ENCODE measurements around the gene SUSD3. TPM values are rescaled to one million over a fixed set of nuclear protein-coding genes. Genes with fewer than 3 reads are reported as not detected.

Gene SUSD3
- total RNA-seq, 1 donor from 2014 or later: 0.26 TPM

DNA sequence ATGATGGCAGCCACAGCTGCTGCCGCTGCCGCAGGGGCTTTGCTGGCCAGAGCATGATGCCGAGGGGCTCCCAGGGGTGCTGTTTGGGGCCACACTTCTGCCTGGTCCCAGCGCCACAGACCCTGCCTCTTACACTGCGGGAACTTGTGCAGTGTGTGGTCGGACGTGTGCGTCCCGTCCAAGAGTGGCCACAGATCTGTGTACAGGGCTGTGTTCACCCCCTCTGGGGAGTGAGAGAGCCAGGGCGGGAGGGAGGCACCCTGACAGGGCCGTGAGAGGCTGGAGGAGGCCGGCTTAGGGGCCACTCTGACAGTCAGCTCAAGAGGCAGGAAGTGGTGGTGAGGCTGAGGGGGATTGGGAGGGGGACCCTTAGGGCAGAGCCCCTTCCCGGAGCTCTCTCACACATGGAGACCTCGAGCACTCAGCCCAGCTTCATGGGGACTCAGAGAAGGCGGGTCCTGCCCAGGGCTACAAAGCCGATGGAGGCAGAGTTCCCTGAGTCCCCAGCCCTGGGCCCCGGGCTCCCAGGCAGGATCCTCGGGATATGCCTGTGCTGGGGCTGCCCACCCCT is 24.4 kb downstream of the SUSD3 start:
- no peaks in the 10 kb centered on the region for H3K36me3 ChIP-seq (ENCODE audit: control insufficient read depth, insufficient read depth, low read length)
- no peak for FAIRE-seq
- no peak overlapping the region for H3K4me3 ChIP-seq (ENCODE audit: low read depth, low read length)
- DNase-seq (ENCODE audit: low read depth): no peak
- TF ChIP-seq, protein P1, sequence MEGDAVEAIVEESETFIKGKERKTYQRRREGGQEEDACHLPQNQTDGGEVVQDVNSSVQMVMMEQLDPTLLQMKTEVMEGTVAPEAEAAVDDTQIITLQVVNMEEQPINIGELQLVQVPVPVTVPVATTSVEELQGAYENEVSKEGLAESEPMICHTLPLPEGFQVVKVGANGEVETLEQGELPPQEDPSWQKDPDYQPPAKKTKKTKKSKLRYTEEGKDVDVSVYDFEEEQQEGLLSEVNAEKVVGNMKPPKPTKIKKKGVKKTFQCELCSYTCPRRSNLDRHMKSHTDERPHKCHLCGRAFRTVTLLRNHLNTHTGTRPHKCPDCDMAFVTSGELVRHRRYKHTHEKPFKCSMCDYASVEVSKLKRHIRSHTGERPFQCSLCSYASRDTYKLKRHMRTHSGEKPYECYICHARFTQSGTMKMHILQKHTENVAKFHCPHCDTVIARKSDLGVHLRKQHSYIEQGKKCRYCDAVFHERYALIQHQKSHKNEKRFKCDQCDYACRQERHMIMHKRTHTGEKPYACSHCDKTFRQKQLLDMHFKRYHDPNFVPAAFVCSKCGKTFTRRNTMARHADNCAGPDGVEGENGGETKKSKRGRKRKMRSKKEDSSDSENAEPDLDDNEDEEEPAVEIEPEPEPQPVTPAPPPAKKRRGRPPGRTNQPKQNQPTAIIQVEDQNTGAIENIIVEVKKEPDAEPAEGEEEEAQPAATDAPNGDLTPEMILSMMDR (IDR thresholded peaks at IDR 0.05; ENCODE audit: insufficient read depth, low read length, severe bottlenecking): no peak
- no peaks in the 10 kb centered on the region for H3K27me3 ChIP-seq (ENCODE audit: control insufficient read depth, insufficient read depth, low read length)

- no peaks in the 10 kb centered on the region for H3K36me3 ChIP-seq (ENCODE audit: control insufficient read depth, insufficient read depth, low read length)
- no peaks in the 10 kb centered on the region for H3K27me3 ChIP-seq (ENCODE audit: control insufficient read depth, insufficient read depth, low read length)
- DNase-seq (ENCODE audit: low read depth): no peak
- no peak for FAIRE-seq
- TF ChIP-seq, protein P1 (IDR thresholded peaks at IDR 0.05; ENCODE audit: insufficient read depth, low read length, severe bottlenecking): no peak
- H3K4me3 ChIP-seq (ENCODE audit: low read depth, low read length): no peak overlapping the region
These were observed 25.3 kb downstream of the SUSD3 start for GRCh38 chr9:93083592-93084470.

- H3K4me3 ChIP-seq (ENCODE audit: low read depth, low read length): no peak overlapping the region
- DNase-seq (ENCODE audit: low read depth): no peak
- H3K36me3 ChIP-seq (ENCODE audit: control insufficient read depth, insufficient read depth, low read length): no peaks in the 10 kb centered on the region
- TF ChIP-seq, protein P1 (IDR thresholded peaks at IDR 0.05; ENCODE audit: insufficient read depth, low read length, severe bottlenecking): no peak
- no peaks in the 10 kb centered on the region for H3K27me3 ChIP-seq (ENCODE audit: control insufficient read depth, insufficient read depth, low read length)
- no peak for FAIRE-seq
These were observed 26.0 kb downstream of the SUSD3 start for GRCh38 chr9:93084471-93084881.

- FAIRE-seq (no peak), DNase-seq (ENCODE audit: low read depth) (no peak)
These were observed 27.2 kb downstream of the SUSD3 start for GRCh38 chr9:93085676-93086075.

GRCh38 chr9:93086447-93087224 is 28.1 kb downstream of the SUSD3 start:
- no peak for DNase-seq (ENCODE audit: low read depth)
- no peak for FAIRE-seq
- H3K27me3 ChIP-seq (ENCODE audit: control insufficient read depth, insufficient read depth, low read length): no peaks in the 10 kb centered on the region
- H3K36me3 ChIP-seq (ENCODE audit: control insufficient read depth, insufficient read depth, low read length): no peaks in the 10 kb centered on the region
- TF ChIP-seq, protein P1 (IDR thresholded peaks at IDR 0.05; ENCODE audit: insufficient read depth, low read length, severe bottlenecking): no peak
- no peak overlapping the region for H3K4me3 ChIP-seq (ENCODE audit: low read depth, low read length)

More at GRCh38 chr9:93085676-93086075, 27.2 kb downstream of the SUSD3 start:
- no peaks in the 10 kb centered on the region for H3K36me3 ChIP-seq (ENCODE audit: control insufficient read depth, insufficient read depth, low read length)
- H3K27me3 ChIP-seq (ENCODE audit: control insufficient read depth, insufficient read depth, low read length): no peaks in the 10 kb centered on the region
- H3K4me3 ChIP-seq (ENCODE audit: low read depth, low read length): no peak overlapping the region
- TF ChIP-seq, protein P1 (IDR thresholded peaks at IDR 0.05; ENCODE audit: insufficient read depth, low read length, severe bottlenecking): no peak
